Activated CD4-positive, alpha-beta T cell treated with anti-CD3 and anti-CD28 coated beads, Interleukin-10, Interleukin-2, amounts not matched to agents 100 ng/mL and 50 ng/mL, durations not matched to agents 16 hours and 8 hours (primary cell): Measurements from ENCODE around the gene LARGE1.

Source experiments
- DNase-seq: peaks from one replicate; pipeline ENCODE4 v3.0.0-alpha.2; 2020

LARGE1 gene

DNA sequence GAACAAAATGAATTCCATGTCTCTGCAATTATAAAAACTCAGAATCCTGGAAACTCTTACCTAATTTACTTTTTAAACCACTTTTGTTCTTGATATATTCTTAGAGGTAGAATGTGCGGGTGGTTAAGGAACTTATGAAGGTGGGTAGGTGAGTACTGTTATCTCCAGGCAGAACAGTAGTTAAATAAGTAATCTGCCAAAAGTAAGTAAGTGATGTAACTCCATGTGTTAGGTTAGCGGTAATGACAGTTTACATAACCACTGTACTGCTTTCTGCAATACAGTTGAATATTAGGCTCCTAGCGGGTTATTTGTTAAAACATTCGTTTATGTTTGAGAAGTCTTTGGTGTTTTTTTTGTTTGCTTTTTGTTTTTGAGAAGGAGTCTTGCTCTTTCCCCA, 7.1 kb downstream of the LARGE1 start:
- DNase-seq = no peak

DNA sequence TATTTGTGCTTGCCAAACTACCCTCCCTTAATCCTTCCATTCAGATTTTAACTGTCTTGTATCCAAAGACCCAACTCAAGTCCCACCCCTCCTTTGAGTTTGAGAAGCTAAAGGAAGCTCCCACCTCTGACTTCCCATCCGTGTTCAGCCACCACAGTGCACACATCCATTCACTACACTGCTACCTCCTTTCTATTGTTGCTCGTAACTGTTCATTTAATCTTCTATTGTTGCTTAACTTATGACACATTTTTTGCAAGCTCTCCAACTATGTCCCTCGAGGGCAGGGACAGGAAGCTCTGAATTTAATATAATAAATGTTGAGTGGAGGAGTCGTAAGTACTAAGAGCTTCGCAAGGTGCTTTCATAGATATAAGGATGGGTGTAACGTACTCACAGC, 10.4 kb downstream of the LARGE1 start:
- no peak for DNase-seq

DNA sequence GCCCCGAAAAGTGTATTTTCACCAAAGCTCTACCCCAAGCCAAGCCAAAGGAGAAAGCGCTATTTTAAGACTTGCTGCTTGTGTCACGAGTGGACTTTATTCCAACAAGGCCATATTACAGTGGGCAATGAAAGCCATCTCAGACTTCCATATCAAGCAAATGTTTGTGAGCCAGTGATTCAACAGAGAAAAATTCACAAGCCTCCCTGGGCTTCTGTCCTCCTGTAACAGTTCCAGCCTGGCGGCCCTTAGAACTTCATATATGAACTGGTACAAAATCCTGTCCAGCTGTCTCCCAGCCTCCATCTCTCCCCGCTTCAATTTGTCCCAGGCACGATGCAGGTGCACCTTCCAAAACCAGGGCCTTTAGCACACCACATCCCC, 11.2 kb downstream of the LARGE1 start:
- DNase-seq = no peak

DNA sequence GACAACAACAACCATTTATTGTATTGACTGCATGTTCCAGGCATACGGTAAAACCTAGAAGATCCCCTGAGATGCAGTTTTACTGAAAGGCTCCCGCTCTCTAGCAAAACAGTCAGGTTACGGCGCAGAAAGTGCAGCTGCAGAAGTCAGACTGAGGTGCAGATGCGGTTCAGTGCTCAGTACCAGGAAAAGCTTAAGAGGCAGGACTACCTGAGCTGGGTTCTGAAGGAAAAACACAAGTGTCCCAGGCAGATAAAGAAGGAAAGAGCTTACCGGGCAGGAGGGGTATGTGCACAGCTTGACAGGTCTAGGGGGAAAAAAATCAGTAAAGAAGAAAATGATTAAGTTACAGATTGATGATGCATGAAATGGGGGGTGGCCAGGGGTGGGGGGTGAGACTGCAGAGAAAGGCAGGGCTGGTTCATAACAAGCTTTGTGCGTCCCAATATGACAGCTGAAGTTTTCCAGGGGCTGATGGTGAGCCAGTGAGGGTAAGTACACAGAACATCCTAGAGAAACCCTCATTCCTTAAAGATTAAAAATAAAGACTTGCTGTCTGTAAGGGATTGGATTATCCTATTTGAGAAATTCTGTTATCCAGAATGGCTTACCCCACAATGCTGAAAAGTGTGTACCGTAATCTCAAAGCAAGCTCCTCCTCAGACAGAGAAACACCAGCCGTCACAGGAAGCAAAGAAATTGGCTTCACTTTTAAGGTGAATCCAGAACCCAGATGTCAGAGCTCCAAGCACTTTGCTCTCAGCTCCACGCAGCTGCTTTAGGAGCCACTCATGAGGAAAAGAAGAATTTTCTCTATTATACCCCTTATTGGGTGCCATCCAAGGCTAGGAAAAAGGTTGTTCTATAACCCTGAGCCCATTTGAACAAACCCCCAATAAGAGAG, 11.9 kb downstream of the LARGE1 start:
- no peak for DNase-seq

DNA sequence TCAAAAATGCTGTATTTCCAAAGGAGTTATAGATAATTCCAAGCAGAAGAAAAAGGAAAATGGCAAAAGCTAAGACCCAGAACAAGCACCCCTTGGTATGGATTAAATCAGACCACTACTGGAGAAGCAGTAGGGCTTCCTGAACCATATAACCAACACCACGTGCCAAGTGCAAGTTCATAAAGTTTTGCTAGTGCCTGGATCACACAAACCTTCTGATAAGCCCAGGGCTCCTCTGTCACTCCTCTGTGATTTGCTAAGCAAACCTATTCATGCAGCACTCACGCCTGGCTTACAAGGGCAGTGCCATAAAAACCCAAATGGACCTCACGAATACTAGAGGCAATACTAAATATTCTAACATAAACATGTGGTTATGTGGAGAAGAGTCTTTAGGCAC, 13.3 kb downstream of the LARGE1 start:
- no peak for DNase-seq

- DNase-seq = no peak
These were observed 13.8 kb downstream of the LARGE1 start for GRCh38 chr22:33906475-33906874.

GRCh38 chr22:33903012-33903411, 17.3 kb downstream of the LARGE1 start:
- DNase-seq = no peak

DNA sequence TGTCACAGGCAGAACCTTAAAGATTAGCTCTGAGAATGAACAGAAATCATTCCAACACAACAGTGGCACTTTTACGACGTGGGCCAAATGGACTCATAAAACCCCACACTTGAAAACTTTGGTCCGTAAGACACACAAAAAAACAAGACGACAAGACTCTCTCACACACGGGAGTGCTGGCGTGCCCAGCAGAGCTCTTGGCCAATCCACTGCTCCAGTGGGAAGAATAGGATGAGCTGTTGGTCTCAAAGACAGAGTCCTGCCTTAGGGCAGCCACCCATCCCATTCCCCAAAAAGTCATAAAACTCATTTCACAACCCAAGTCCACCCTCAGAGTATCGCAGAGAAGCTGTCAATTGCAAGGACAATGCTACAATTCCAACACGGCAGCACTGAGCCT, 18.2 kb downstream of the LARGE1 start:
- DNase-seq = no peak

DNA sequence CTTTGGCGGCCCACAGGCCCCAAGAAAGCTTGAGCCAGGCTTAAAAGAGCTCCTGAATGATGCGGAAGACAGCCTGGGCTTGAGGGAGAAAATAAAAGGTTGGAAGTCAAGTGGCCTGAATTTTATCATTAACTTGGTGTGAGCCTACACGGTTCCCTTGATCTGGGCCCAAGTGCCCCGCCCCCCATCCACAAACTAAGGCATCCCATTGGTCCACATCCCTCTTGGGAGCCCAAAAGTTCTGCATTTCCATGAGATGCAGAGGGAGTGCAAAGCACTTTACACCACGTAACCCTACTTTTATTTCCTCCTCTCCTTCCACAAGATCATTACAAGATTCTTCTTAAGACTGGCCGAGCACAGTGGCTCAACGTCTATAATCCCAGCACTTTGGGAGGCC, 22.2 kb downstream of the LARGE1 start:
- DNase-seq = no peak

- DNase-seq = no peak
These were observed 22.8 kb downstream of the LARGE1 start for GRCh38 chr22:33897448-33897835.

- DNase-seq = no peak
These were observed 23.5 kb downstream of the LARGE1 start for GRCh38 chr22:33896575-33897447.

GRCh38 chr22:33896154-33896553, 24.1 kb downstream of the LARGE1 start:
- DNase-seq = no peak

DNA sequence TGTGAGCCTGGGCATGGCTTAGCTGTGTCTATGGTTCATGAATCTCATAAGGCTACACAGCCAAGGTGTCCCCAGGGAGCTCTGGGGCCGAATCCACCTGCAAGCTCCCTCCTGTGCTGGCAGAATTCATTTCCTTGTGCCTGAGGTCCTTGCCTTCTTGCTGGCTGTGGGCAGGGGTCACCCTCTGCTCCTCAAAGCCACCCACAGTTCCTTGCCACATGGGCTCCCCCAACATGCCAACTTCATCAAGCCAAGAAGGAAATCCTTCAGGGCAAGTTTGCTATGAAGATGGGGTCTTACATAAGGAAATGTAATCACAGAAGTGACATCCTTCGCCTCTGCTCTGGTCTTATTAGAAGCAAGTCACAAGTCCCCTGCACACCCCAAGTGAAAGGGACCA, 24.8 kb downstream of the LARGE1 start:
- no peak for DNase-seq

DNA sequence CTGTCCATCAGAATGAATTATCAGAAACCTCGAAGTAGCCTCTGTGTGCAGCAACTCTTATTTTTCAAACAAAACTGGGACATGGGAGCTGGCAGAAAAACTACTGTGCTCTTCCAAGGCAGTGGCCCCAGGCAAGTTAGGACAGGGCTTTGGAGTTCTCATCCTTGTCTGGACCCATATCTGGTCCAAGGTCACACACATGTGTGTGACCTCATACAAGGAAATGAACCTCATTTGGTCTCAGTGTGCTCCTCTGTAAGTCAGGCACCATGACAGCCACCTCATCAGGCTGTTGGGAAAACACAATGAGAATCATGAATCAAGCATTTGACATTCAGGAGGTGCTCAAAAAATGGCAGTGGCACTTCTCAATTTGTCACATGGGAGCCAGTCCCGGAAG, 25.8 kb downstream of the LARGE1 start:
- no peak for DNase-seq

GRCh38 chr22:33894036-33894435, 26.2 kb downstream of the LARGE1 start:
- no peak for DNase-seq

DNA sequence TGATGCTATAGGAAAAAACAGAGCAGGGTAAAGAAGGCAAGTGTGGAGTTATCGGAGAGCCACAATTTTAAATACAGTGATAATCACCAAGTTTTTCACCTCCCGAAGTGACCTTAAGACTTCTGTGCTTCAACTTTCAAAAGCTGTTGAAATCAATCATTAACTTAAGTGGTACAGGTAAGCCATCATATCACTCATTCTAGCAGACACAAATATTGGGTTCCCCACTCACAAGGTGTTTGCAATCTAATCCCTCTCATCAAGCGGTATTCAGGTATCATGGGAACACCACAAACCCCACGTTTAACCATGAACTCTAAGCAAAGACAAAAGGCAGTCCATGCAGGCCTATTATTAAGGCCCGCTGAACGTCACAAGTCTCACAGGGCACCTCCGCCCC, 26.8 kb downstream of the LARGE1 start:
- no peak for DNase-seq

- no peak for DNase-seq
These were observed 28.3 kb downstream of the LARGE1 start for GRCh38 chr22:33891992-33892391.

- no peak for DNase-seq
These were observed 28.8 kb downstream of the LARGE1 start for GRCh38 chr22:33891455-33891854.

- no peak for DNase-seq
These were observed 30.5 kb downstream of the LARGE1 start for GRCh38 chr22:33889748-33890147.

DNA sequence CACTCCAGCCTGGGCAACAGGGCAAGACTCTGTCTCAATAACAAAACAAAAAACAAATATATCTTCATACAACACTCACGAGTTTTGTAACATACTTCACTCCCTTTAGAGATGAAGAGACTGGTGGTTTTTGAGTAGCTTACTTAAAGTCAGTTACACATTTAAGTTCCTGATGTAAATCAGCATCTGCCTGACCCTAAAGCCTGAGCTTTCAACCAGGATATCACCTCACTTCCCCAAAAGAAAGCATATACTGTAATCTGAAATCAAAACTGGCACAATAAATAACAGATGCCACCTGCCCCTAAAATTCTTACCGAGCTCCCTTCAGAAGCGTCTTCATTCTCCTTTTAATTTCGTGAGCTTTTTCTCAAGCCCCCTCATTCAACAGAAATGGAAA, 31.5 kb downstream of the LARGE1 start:
- DNase-seq = no peak

DNA sequence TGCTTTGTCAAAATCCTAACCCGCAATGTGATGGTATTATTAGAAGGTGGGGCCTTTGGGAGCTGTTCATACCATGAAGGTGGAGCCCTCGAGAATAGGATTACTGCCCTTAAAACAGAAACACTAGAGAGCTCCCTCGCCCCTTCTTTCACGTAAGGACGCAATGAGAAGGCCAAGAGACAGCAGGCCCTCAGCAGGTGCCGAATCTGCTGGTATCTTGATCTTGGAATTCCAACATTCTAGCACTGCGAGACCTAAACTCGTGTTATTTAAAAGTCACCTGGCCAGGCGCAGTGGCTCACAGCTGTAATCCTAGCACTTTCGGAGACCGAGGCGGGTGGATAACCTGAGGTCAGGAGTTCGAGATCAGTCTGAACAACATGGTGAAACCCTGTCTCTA, 33.1 kb downstream of the LARGE1 start:
- DNase-seq = no peak

GRCh38 chr22:33886696-33887095, 33.6 kb downstream of the LARGE1 start:
- no peak for DNase-seq

GRCh38 chr22:33884829-33885228, 35.4 kb downstream of the LARGE1 start:
- no peak for DNase-seq
